GM18861 (cell line): Measurements from ENCODE around the gene SHOC2.
"Not testable (repeated sequence)": the region's sequence is repeated elsewhere in the genome, so short reads cannot be mapped to it uniquely, and the experiment has no call there.

ENCODE experiments used
- ATAC-seq: cut with Tn5 transposase; IDR thresholded peaks from one replicate; pipeline ENCODE4 v1.9.1; 2021; ENCODE audit not compliant: unreplicated experiment

SHOC2 gene

GRCh38 chr10:110901954-110902819 lies 17.2 kb upstream of the SHOC2 start:
- ATAC-seq: no peak

GRCh38 chr10:110903280-110904278 lies 15.8 kb upstream of the SHOC2 start:
- no peak for ATAC-seq

- ATAC-seq: no peak
Observed at GRCh38 chr10:110910138-110910537, 9.3 kb upstream of the SHOC2 start.

- ATAC-seq: no peak
Observed at GRCh38 chr10:110912374-110912773, 7.0 kb upstream of the SHOC2 start.

DNA sequence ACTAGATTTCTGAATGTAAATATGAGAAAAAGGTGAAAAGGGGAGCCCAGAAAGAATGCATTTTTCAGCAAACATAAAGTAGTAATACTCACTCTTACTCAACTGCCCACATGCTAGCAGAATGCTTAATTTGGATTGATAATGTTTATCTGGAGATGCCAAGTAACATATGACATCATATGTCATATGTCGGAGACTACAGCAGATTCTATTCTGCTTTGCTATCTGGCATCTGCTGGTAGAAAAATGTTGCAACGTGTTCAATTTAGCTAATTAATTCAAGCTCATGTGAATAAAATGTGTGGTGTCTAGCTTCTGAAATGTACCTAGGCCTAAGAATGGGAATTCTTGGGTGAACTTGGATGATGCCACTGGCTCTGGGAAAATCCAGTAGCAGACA lies 5.0 kb upstream of the SHOC2 start:
- no peak for ATAC-seq

DNA sequence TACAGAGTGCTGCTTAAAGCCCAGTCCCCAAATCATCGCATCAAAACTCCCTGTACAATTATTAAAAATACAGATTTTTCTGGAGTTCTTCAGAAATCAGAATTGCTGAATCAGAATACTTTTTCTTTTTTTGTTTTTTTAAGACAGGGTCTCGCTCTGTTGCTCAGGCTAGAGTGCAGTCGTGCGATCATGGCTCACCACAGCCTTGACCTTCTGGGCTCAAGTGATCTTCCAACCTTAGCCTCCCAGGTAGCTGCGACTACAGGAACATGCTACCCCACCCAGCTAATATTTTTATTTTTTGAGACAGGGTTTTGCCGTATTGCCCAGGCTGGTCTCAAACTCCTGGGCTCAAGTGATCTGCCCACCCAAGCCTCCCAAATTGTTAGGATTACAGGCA lies 4.4 kb upstream of the SHOC2 start:
- no peak for ATAC-seq

DNA sequence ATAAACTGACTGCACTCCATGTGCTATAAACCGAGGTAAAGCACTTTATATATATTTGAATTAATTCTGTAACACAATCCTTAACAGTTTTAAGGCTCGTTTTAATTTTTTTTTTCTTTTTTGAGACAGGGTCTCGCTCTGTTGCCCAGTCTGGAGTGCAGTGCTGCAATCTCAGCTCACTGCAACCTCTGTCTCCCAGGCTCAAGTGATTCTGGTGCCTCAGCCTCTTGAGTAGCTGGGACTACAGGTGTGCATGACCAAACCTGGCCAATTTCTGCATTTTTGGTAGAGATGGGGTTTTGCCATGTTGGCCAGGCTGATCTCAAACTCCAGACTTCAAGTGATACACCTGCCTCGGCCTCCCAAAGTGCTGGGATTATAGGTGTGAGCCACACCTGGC lies 3.8 kb upstream of the SHOC2 start:
- ATAC-seq: not testable (repeated sequence)

- no peak for ATAC-seq
Observed at GRCh38 chr10:110916554-110917346, 2.7 kb upstream of the SHOC2 start.

- no peak for ATAC-seq
Observed at GRCh38 chr10:110918269-110918642, 1.1 kb upstream of the SHOC2 start.

- ATAC-seq: peak; percentile 77
Observed at GRCh38 chr10:110918643-110919348, 608 bp upstream of the SHOC2 start, which contains the start of gene BBIP1. Gene BBIP1, minus strand, starts transcription at chr10:110919180. Its CDS starts 1,023 bp downstream, at chr10:110918157.

GRCh38 chr10:110919971-110920881 lies 822 bp downstream of the SHOC2 start:
- ATAC-seq: peak; percentile 34

GRCh38 chr10:110923856-110924493 lies 4.6 kb downstream of the SHOC2 start:
- ATAC-seq: peak; percentile 28

- no peak for ATAC-seq
Observed at GRCh38 chr10:110927461-110927860, 8.1 kb downstream of the SHOC2 start.

GRCh38 chr10:110931769-110932381 lies 12.5 kb downstream of the SHOC2 start:
- no peak for ATAC-seq

DNA sequence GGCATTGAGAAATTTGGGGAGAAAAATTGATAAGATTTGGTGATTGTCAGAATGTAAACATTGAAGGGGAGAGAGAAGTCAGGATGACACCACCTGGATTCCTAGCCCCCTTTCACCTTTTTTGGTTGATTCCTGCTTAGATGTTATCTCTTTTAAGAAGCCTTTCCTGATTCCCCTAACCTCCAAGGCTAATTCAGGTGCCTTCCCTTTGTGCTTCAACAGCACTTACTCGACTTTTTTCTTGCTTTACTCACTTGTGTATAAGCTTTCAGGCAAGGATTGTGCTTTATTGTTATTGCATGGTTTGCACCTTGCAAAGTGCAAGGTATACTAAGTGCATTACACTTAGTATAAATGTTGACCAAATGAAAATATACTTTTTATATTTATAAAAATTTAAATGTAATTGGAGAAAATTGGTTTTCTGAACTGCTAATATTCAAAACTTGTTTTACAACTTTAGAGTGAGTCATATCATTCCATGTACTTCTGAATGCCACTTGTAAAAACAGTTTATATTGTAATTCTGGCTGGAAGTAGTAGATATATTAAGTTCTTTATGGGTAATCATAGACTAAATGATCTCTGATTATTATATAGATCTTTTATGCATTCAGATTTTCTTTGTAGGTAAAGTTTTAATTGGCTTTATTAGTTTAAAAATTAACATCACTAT lies 13.2 kb downstream of the SHOC2 start:
- no peak for ATAC-seq

DNA sequence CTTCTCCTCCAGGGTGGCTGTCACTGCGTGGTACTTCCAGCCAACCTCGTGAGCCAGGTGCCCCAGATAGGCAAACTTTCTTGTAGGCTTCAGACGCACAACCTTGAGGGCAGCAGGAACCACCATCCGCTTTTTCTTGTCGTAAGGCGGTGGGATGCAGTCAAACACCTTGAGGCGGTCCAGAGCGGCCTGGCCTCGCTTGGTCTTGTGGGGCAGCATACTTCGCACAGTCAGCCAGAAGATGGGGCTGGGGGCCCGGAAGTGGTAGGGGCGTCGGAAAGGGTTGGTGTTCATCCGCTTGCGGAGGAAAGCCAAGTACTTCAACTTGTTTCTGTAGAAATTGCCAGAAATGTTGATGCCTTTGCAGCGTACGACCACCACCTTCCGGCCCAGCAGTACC lies 17.4 kb downstream of the SHOC2 start:
- no peak for ATAC-seq

- ATAC-seq: no peak
Observed at GRCh38 chr10:110939419-110939818, 20.0 kb downstream of the SHOC2 start.
